ENCODE measurements around the gene SLC12A7. TPM values are rescaled to one million over a fixed set of nuclear protein-coding genes. Genes with fewer than 3 reads are reported as not detected.
A peak's percentile ranks its signal among the peaks of the same experiment; 100 is the strongest.

SLC12A7 gene
- total and polyA plus RNA-seq, 2 of the 13 experiments (the other 11 are each of a cell fraction or from before 2014, with no cell fraction given) = 14.0 to 18.5 TPM

DNA sequence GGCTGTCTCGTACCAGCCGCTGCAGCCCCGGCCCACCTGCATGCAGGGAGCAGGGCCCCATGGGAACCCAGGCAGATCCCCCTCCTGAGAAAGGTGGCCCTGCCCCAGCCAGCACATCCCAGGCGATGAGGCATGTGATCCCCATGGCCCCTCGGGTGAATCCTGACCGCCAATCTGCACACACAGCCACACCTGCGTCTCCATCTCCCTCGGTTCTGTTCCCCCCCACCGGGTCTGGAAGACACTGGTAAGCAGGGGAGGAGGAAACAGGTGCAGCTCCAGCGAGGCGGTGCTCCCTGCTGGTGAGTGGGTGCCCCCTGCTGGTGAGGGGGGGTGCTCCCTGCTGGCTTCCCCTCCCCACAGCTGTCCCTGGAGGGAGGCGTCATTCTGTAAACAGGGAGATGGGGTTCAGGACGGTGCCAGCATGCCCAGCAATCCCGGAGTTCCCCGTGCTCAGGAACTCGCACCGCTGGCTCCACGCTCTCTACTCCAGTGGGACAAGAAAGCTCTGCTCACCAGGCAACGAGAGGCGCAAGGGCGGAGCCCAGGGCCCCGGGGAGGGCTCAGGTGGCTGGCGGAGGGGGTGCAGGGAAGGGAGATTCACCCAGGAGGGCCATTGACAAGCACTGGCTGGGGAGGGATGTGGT lies 28.4 kb upstream of the SLC12A7 start (continued):
- TF ChIP-seq ZNF609 (CRISPR knock-in tag; IDR thresholded peaks at IDR 0.05; ENCODE audit: borderline replicate concordance) (no peak), HDAC2 (CRISPR knock-in tag; IDR thresholded peaks at IDR 0.05) (peak; percentile 38; the same call in 1 of the 2 replicates), THAP11 (CRISPR knock-in tag; IDR thresholded peaks at IDR 0.05) (0 out of 2 replicates have a peak, but pooled peaks have one; percentile 23), RXRA (CRISPR knock-in tag; IDR thresholded peaks at IDR 0.05) (no peak; the same call in 1 of the 2 replicates), ZNF24 (IDR thresholded peaks at IDR 0.05) (no peak), TFAP4 (IDR thresholded peaks at IDR 0.05; ENCODE audit: borderline replicate concordance, low read depth) (peak; percentile 81), MXI1 (IDR thresholded peaks at IDR 0.05; ENCODE audit: borderline replicate concordance, low read depth, low read length) (0 out of 3 replicates have a peak, but pooled peaks have one; percentile 23), HOXA7 (CRISPR knock-in tag; IDR thresholded peaks at IDR 0.05) (no peak), FOXJ3 (CRISPR knock-in tag; IDR thresholded peaks at IDR 0.05; ENCODE audit: borderline replicate concordance) (no peak), ZNF136 (CRISPR knock-in tag; IDR thresholded peaks at IDR 0.05; ENCODE audit: low read depth) (0 out of 2 replicates have a peak, but pooled peaks have one; percentile 44), ZNF687 (CRISPR knock-in tag; IDR thresholded peaks at IDR 0.05) (peak; percentile 74), NR2F6 (IDR thresholded peaks at IDR 0.05) (no peak), NR2F6 (CRISPR knock-in tag; IDR thresholded peaks at IDR 0.05) (peak; percentile 18; the same call in 1 of the 2 replicates), ASH2L (IDR thresholded peaks at IDR 0.05; ENCODE audit: insufficient read length, low read depth, low read length) (no peak), TBX2 (CRISPR knock-in tag; IDR thresholded peaks at IDR 0.05; ENCODE audit: borderline replicate concordance) (peak; percentile 20; the same call in 1 of the 2 replicates), SMC3 (IDR thresholded peaks at IDR 0.05; ENCODE audit: low read length) (peak; percentile 57; the same call in 1 of the 2 replicates), NFIB (CRISPR knock-in tag; IDR thresholded peaks at IDR 0.05; ENCODE audit: borderline replicate concordance) (no peak), RBFOX2 (IDR thresholded peaks at IDR 0.05; ENCODE audit: low read depth, low read length) (no peak), NFATC3 (CRISPR knock-in tag; IDR thresholded peaks at IDR 0.05) (no peak)
- TF ChIP-seq, protein P1, sequence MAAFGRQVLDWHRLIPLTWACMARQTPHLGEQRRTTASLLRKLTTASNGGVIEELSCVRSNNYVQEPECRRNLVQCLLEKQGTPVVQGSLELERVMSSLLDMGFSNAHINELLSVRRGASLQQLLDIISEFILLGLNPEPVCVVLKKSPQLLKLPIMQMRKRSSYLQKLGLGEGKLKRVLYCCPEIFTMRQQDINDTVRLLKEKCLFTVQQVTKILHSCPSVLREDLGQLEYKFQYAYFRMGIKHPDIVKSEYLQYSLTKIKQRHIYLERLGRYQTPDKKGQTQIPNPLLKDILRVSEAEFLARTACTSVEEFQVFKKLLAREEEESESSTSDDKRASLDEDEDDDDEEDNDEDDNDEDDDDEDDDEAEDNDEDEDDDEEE (CRISPR knock-in tag; IDR thresholded peaks at IDR 0.05) = no peak
